Activated CD4-positive, alpha-beta T cell treated with anti-CD3 and anti-CD28 coated beads for 1 hour (primary cell): Measurements from ENCODE around the gene LSM7.

Experiments
- DNase-seq: peaks from one replicate; pipeline ENCODE4 v3.0.0-alpha.2; 2020

Gene LSM7

DNA sequence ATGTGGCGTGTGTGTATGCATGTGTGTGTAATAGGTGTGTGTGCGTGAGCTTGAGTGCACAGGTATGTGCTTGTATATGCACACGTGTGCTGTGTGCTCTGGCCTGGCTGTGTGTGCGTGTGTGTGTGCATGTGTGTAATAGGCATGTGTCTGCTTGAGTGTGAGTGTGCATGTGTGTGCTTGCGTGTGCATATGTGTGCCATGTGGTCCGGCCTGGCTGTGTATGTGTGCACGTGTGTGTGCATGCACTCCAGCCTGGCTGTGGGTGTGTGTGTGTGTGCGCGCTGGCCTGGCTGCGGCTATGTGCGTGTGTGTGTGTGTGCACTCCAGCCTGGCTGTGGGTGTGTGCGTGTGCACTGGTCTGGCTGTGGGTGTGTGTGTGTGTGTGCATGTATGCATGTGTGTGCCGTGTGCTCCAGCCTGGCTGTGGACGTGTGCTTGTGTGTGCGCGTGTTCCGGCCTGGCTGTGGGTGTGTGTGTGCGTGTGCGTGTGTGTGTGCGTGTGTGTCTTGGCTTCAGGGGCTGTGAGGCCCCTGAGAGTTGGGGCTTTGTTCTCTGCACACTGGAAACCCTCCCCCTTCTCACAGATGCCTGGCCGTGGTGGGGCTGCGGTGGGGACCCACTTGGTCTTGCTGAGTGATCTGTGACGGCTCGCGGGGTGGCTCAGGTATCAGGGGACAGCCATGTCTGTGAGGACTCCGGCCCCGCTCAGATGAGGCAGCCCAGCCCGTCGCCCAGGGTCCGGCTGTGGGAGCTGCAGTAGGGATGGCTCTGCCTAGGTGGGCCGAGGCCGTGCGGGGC is 8.3 kb upstream of the LSM7 start:
- no peak for DNase-seq

DNA sequence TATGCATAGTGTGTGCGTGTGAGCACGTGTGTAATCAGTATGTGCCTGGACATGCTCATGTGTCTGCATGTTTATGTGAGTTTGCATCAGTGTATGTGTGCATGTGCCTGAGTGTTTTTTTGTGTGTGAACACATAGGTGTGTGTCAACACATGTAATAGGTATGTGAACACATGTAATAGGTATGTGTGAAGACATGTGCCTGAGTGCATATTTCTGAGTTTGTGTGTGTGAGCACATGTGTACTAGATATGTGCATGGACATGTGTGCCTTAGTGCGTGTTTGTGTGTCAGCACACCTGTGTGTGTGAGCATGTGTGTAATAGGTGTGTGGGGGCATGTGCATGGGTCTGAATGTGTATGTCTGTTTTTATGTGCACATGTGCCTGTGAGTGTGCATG is 7.5 kb upstream of the LSM7 start:
- no peak for DNase-seq

DNA sequence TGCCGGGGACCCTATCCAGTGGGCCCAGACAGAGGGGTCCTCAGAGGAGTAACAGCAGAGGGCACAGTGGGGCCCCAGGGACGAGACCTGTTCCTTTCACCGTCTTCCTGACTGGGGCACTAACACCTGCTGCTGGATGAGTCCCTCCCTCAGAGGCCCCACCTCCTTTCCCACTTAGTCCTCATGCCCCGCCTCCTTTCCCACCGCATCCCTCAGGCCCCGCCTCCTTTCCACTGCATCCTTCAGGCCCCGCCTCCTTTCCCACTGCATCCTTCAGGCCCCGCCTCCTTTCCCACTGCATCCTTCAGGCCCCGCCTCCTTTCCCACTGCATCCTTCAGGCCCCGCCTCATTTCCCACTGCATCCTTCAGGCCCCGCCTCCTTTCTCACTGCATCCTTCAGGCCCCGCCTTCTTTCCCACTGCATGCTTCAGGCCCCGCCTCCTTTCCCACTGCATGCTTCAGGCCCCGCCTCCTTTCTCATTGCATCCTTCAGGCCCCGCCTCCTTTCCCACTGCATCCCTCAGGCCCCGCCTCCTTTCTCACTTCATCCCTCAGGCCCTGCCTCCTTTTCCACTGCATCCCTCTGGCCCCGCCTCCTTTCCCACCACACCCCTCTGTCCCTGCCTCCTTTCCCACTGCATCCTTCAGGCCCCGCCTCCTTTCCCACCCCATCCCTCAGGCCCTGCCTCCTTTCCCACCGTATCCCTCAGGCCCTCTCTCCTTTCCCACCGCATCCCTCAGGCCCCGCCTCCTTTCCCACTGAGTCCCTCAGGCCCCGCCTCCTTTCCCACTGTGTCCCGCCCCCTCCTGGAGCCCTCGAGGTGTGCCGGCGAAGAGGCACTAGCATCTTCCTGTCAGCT is 6.8 kb upstream of the LSM7 start:
- DNase-seq = no peak

DNA sequence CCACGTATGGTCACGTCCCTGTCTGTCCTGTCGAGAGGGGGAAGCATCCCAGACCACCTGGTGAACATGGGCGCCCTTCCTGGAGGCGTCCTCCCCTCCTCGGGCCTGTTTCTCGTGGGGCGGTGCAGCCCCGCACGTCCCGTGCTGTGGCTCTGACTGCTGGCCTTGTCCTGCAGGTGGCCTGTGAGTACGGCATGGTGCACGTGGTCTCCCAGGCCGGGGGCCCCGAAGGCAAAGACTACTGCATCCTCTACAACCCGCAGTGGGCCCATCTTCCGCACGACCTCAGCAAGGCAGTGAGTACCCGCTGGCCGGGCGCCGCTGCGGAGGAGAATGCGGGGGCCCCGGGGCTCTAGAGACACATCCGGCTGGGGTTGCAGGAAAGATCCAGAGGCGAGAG is 6.0 kb upstream of the LSM7 start:
- DNase-seq = no peak

DNA sequence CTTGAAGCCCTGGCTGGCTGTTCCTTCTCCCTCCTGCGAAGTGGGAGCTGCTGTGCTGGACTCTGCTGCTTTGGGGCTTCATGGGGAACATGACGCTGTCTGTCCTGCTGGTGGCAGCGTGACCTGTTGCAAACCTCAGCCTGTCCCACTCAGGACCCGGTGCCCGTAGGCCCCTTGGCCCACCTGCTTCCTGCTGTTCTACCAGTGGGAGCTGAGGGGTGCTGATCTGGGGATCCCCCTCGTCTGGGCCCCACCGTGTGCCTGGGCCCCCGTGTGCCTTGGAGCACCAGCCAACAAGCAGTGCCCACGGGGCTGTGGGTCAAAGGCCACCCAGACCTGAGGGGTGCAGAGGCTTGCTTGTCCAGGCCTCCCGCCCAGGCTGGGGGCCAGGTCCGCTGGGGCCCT is 5.4 kb upstream of the LSM7 start:
- DNase-seq = no peak

DNA sequence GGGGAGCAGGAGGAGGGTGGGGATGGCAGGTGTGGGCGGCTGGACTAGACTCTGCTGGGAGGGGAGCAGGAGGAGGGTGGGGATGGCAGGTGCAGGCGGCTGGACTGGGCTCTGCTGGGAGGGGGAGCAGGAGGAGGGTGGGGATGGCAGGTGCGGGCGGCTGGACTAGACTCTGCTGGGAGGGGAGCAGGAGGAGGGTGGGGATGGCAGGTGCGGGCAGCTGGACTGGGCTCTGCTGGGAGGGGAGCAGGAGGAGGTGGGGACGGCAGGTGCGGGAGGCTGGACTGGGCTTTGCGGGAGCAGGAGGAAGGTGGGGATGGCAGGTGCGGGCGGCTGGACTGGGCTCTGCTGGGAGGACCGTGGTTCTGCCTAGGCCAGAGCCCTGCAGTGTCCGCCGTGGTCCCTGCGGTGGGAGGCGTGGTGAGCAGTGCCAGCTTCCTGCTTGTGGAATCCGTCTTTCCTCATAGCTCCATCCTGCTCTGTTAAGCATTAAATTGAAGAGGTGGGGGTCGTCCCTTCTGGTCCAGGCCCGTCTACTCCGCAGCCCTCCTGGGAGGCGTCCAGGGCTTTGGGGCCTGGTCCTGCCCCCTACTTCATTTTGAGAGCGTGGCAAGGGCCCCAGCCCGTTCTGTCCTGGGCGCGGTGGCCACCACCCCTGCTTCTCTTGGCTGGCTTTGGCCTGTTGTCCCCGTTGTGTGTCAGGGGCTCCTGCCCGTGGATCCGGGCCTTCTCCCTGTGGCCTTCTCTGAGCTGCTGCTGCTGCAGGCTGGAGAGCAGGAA is 4.8 kb upstream of the LSM7 start:
- DNase-seq = no peak

DNA sequence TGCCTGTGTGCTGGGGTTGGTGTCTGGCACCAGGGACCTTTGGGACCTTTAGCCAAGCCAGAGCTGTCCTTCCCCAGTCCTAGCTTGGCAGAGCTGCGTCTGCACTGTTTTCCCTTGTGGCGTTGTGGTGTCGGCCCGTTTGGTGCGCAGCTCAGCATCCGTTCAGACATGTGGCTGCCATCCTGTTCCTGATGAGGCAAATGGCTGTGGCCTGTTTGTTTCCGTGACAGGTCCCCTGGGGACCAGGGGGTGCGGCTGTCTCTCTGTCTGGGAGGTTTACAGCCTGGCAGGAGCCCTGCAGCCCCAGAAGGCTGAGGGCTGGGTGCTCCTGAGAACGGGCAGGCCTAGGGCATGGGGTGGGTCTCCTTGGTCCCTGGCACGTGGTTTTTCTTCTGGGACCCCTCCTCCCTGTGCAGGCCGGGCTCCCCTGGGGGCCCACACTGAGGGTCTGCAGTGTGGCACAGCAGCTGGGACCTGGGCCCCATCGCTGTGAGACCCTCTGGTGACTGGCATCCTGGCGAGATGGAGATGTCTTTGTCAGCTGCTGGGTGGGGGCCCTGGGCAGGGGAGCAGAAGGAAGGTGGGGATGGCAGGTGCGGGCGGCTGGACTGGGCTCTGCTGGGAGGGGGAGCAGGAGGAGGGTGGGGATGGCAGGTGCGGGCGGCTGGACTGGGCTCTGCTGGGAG is 4.1 kb upstream of the LSM7 start:
- DNase-seq = peak; percentile 28

DNA sequence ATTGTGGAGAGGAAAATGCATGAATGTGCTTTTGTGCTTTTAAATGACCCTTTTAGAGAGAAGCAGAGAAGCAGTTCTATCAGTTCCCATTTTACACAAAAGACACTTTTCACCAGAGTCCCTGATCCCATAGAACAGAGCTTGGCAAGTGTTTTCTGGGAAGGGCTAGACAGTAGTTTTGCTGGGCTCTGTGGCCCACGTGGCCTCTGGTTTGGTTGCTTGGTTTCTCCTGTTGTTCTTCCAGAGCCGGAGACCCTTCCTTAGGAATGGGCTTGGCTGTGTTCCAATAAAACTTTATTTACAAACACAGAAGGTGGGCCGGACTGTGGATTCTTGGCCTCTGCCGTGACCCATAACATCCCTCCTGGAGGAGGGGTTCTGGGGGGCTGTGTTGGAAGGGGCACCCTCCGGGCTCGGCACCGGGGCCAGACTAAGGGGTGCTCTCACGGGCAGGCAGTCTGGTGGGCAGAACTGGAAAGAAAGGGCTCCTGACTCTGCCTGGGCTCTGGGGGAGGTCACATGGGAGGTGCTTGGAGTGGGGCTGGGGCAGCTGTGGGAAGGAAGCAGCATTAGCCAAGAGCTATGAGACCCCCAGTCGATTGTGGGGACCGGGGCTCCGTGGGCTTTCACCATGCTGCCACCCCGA is 3.3 kb upstream of the LSM7 start:
- no peak for DNase-seq

DNA sequence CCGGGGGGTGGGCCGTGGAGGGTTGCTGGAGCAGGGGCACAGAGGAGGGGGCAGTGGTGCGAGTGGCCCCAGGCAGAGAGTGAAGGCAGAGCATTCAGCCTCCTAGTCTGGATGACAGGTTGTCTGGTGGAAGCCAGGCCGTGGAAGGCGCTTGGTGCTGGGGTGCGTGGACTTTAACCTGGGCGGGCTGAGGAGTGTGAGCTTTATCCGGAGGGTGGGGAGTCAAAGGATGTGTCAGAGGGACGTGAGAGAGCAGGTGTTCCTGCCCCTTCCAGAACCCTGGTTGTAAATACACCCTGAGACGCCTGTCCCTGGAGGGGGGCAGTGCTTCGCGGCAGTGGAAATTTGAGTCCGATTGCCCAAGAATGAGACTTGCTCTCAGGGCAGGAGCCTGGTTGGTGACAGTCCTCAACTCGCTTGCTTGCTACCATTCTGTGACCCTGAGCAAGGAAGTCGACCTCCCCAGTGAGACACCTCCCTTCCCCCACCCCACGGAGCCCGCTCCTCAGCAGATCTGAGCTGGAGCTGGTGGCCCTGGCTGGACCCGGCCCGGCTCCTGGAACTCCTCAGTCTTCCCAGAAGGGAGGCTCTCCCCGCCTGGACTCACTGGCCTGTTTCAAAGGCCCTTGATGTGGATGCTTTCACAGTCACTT is 2.4 kb upstream of the LSM7 start:
- no peak for DNase-seq

DNA sequence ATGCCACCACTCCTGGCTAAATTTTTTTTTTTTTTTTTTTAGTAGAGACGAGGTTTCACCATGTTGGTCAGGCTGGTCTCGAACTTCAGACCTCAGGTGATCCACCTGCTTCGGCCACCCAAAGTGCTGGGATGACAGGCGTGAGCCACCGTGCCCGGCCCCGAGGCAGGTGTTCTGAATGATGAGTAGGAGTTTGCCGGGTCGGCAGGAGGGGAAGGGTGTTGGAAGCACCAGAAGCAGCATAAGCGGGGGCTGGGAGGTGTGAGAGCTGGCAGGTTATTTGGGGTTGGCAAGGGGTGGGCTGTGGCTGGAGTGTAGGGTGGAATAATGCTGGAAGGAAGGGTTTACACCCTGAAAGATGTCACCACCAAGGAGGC is 1.9 kb upstream of the LSM7 start:
- DNase-seq = no peak

DNA sequence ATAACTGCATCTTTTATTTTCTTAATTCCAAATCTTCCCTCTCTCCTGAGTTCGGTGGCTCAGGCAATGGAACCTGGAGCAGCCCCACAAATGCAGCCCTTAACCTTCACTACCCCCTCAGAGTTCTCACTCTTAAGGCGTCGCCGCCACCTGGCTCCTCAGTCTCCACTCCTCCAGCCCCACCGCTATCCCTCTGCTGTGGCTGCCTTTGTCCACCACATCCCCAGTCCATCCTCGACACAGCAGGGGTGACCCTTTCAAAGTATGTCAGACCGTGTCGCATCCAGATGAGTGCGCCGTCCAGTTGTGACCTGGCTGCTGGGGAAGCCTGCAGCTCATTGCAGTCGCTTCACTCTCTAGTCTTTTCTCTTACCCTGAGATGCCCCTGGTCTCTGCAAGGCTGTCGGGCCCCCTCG is 1.1 kb upstream of the LSM7 start:
- no peak for DNase-seq

DNA sequence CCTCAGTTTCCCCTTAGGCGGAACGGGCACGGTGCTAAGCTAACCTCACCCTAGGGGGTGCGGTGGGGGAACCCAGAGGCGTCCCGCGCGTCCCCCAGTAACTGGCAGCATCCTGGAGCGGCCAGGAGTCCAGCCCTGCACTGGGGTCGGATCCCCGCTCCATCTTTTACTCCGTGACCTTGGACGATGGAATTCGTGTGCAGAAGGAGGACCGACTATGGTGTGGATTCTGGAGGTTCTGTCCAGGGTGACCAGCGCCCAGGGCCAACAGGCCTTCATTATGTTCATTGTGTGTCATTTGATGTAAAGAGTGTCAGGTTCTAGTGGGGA is 728 bp upstream of the LSM7 start:
- no peak for DNase-seq

DNA sequence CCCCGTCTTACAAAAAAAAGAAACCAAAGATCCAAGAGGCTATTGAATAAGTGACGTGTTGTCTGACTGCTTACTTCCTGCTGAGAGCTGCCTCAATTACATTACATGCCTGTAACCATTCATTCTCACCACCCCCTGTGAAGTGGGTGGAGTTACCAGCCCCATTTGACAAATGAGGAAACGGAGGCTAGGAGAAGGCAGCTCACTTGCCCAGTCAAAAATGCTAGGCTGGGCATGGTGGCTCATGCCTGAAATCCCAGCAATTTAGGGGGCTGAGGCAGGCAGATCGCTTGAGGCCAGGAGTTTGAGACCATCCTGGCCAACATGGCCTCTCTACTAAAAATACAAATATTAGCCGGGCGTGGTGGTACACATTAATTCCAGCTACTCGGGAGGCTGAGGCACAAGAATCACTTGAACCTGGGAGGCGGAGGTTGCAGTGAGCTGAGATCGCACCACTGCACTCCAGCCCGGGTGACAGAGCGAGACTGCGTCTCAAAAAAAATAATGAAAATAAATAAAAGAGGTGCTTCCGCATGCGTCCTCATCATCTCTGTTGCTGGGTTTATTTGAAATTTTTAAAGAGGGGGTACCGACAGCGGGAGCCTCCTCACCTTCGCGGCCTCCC is 499 bp downstream of the LSM7 start:
- DNase-seq = peak; percentile 26

DNA sequence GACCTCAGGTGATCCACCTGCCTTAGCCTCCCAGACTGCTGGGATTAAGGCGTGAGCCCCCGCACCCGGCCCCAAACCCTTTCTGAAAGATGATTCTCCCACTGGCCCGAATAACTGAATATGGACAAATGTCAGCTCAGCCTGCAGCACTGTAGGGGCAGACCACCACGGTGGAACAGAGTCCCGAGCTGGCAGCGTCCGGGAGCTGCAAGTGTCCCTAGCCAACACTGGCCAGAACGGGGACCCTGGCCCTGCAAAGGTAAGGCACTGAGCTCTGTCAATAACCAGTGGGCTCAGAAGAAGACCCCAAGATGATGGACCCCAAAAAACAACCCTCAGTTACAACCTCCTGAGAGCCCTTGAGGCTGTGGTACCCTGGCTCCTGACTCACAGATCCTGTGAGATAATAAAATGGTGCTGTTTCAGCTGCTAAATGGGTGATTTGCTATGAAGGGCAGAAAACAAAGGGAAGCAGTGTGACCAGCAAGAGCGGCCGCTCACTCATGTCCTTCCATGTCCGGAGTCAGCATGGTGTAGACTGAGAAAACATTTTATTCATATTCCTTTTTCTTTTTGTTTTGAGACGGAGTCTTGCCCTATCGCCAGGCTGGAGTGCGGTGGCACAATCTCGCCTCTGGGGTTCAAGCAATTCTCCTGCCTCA is 1.6 kb downstream of the LSM7 start:
- no peak for DNase-seq

DNA sequence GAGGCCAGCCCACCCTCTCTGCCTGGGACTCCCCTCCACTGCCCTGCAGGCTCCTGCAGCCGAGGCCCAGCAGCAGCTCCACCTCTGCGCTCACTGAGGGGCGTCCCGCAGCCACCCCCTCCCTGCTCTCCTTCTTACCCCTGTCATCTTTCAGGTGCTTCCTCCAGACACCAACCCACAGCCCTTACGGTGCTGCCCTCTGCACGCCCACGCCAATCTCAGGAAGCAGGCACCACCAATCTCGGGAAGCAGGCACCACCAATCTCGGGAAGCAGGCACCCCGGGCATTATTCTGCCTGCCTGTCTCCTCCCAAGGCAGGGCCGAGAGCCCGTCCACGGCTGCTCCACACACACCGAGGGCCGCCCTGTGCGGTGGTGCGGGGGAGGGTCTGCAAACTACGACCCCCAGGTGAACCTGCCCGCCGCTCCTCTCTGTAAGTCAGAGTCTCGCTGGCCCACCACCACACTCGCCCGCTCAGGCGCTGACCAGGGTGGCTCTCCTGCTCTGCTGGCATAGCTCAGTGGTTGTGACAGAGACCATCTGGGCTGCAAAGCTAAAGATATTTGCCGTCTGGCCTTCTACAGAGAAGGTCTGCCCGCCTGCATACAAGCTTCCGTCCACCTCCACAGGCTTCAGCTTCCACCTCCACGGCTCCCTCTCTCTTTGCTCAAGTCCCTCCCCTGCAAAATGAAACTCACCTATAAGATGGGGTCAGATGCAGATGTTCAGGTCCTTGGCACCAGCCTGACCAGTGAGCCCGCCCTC is 2.9 kb downstream of the LSM7 start:
- no peak for DNase-seq

DNA sequence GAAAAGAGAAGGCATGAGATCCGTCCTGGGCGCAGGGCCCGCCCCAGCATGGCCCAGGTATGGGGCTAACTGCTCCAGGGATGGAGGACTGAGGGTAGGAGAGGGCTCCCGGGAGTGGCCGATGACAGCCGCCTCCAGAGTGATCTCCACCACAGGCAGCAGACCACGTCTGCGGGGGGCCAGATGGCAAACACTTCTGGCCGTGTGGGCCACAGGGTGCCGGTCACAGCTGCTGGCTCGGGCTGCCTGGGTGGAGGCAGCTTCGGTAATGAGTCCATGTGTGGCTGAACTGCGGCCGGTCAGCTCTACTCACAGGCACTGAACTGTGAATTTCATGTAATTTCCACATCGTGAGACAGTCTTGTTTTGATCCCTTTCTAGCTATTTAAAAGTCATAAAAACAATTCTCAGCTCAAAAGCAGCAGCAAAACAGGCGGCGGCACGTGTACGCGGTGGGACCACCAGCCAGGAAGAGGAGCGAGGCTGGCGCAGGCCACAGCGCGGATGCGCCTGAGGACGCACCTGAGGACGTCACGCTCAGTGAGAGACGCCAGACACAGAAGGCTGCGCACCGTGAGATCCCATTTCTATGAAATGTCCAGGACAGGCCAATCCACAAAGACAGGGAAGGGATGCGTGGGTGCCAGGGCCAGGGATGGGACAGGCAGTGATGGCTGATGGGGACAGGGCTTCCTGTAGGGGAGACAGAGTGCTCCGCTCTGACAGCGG is 4.0 kb downstream of the LSM7 start:
- no peak for DNase-seq

DNA sequence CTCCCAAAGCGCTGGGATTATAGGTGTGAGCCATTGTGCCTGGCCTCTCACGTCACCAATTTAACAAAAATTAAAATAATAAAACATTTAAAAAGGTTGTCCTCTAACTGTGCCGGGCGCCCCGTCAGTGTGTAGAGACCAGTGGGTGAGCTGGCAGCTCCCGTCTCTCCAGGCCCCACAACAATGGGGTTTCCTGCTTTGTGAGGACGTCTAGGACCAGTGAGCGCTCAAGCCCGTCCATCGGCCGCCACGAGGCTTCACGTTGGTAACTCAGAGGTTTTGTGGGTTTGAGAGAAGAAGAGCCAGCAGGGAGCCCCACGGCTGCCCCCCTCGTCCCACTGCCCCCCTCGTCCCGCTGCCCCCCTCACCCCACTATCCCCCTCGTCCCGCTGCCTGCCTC is 4.7 kb downstream of the LSM7 start:
- DNase-seq = no peak

DNA sequence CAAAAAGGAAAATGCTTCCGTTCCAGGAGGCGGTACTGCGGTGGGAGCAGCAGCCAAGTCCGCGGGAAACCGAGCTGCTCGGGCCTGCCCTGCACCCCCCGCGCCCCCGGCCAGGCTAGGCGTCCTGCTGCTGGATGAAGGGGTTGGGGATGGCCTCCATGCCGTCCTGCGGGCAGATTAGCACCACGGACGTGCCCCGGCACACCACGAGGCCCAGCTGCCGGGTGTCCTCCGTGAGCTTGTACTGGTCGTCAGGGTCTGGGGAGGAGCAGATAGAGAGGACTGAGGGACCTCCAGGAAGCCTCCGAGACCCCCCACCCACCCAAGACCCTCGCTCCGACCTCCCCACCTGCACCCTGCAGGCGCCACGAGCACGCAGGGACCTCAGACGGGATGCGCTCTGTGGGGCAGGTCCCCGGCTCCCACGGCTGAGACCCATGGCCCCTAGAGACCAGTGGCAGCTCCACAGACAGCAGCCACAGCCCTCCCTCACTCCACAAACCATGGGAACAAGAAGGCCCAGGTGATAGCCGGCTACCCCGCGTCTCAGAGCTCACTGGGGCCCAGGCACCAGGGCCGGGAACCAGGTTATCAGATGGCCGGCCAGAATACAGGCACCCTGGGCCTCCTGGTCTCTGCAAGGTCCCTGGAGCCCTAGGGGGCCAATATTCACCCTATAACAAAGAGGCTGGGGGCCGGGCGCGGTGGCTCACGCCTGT is 6.7 kb downstream of the LSM7 start:
- DNase-seq = no peak

DNA sequence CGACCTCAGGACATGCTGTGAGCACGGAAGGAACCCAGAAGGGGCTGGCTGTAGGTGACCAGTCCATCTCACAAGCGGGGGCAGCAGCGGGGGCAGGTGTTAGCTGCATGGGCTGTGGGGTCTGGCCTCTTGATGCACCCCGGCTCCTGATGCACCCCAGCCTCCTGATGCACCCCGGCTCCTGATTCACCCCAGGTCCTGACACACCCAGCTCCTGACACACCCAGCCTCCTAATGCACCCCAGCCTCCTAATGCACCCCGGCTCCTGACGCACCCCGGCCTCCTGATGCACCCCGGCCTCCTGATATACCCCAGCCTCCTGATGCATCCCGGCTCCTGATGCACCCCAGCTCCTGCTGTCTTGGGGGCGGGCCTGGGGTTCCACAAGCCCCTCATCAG is 7.4 kb downstream of the LSM7 start:
- no peak for DNase-seq
